H1 (cell line): ENCODE measurements around the gene ACOT7. TPM values are rescaled to one million over a fixed set of nuclear protein-coding genes. Genes with fewer than 3 reads are reported as not detected.

Experiments
- CTCF ChIA-PET: fragments of 300-600 bp; sonication (Branson Sonifier 250); formaldehyde crosslinking; loops from one replicate; lab custom pipeline; 2021; ENCODE audit not compliant: partially characterized antibody; lab: Charles Lee
- POLR2A ChIA-PET: fragments of 300-600 bp; sonication (Branson Sonifier 250); formaldehyde crosslinking; loops from one replicate; lab custom pipeline; 2021; ENCODE audit warnings: inconsistent platforms; ENCODE audit not compliant: partially characterized antibody; lab: Charles Lee
- DNase-seq, 2 experiments: peaks; one replicate each; pipeline versions ENCODE4 v3.0.0 to v3.0.0-alpha.2; 2010 to 2022; ENCODE audit warnings: low spot score in 2 of 2, low read depth in 1 of 2, mixed read lengths in 1 of 2
- FAIRE-seq: peaks from 2 replicates; lab custom pipeline; 2011; peaks lifted over from hg19 to GRCh38; lab: Jason Lieb, UNC
- H2AFZ ChIP-seq: 2 replicates; pipeline ENCODE4 v1.8.1; 2012; ENCODE audit warnings: low read length, inconsistent platforms
- H2AK5ac ChIP-seq: 2 replicates; pipeline ENCODE4 v1.6.1; 2013; ENCODE audit warnings: low read depth, low read length
- H2BK120ac ChIP-seq: replicated peaks from 2 replicates; pipeline ENCODE3; 2013; ENCODE audit warnings: low read depth, low read length, inconsistent platforms
- H2BK12ac ChIP-seq: 2 replicates; pipeline ENCODE4 v1.6.1; 2013; ENCODE audit warnings: low read depth, low read length
- H2BK15ac ChIP-seq: 2 replicates; pipeline ENCODE4 v1.6.1; 2013; ENCODE audit warnings: low read length
- H2BK20ac ChIP-seq: 2 replicates; pipeline ENCODE4 v1.6.1; 2013; ENCODE audit warnings: low read length
- H2BK5ac ChIP-seq: 2 replicates; pipeline ENCODE4 v1.6.1; 2013; ENCODE audit warnings: low read depth, low read length
- H3K14ac ChIP-seq: 2 replicates; pipeline ENCODE4 v1.6.1; 2013; ENCODE audit warnings: inconsistent platforms; ENCODE audit not compliant: insufficient read length
- H3K18ac ChIP-seq: 2 replicates; pipeline ENCODE4 v1.6.1; 2013; ENCODE audit warnings: low read length; ENCODE audit errors: extremely low read depth
- H3K23ac ChIP-seq: 2 replicates; pipeline ENCODE4 v1.6.1; 2013; ENCODE audit warnings: inconsistent platforms; ENCODE audit not compliant: insufficient read length
- H3K23me2 ChIP-seq: 2 replicates; pipeline ENCODE4 v1.6.1; 2013; ENCODE audit warnings: low read depth, low read length
- H3K27ac ChIP-seq: 2 replicates; pipeline ENCODE4 v1.6.1; 2011; ENCODE audit warnings: low read depth, low read length, inconsistent platforms
- H3K27me3 ChIP-seq, 4 experiments: replicated peaks in 1 of 4; 1 replicate in 1 of 4; 2 replicates in 3 of 4; pipeline versions ENCODE4 v1.6.1 to v1.8.1; 2011 to 2013; ENCODE audit warnings: low read length in 3 of 4, mild to moderate bottlenecking in 3 of 4, inconsistent platforms in 2 of 4, mixed read lengths in 2 of 4, moderate library complexity in 1 of 4; ENCODE audit not compliant: control insufficient read depth in 3 of 4, insufficient read depth in 3 of 4; ENCODE audit errors: extremely low read depth in 1 of 4
- H3K36me3 ChIP-seq, 4 experiments: 2 replicates each; pipeline versions ENCODE4 v1.6.1 to v1.8.1; 2011 to 2013; ENCODE audit warnings: mild to moderate bottlenecking in 4 of 4, low read length in 3 of 4, moderate library complexity in 2 of 4, control low read depth in 1 of 4, inconsistent platforms in 1 of 4; ENCODE audit not compliant: insufficient read depth in 4 of 4, control insufficient read depth in 2 of 4
- H3K4ac ChIP-seq: replicated peaks from 2 replicates; pipeline ENCODE3; 2013; ENCODE audit warnings: low read length, low read depth, mixed read lengths, inconsistent platforms; ENCODE audit not compliant: insufficient read length
- H3K4me1 ChIP-seq, 4 experiments: replicated peaks in 1 of 4; 1 replicate in 1 of 4; 2 replicates in 3 of 4; pipeline versions ENCODE4 v1.6.1 to v1.8.1; 2011 to 2013; ENCODE audit warnings: low read length in 3 of 4, inconsistent platforms in 2 of 4, mixed read lengths in 1 of 4; ENCODE audit not compliant: insufficient read depth in 4 of 4, control insufficient read depth in 3 of 4
- H3K4me2 ChIP-seq, 2 experiments: 2 replicates each; pipeline versions ENCODE4 v1.6.1 to v1.8.1; 2011 to 2013; ENCODE audit warnings: low read depth in 2 of 2, low read length in 2 of 2, control low read depth in 1 of 2, inconsistent platforms in 1 of 2, mild to moderate bottlenecking in 1 of 2; ENCODE audit not compliant: insufficient read depth in 1 of 2
- H3K4me3 ChIP-seq, 4 experiments: fragments of 200-600, 300-600 bp in 1 of 4; sonication (generic), shearing (Covaris generic), sonication (Bioruptor Twin) in 1 of 4; 2 replicates each; pipeline versions ENCODE4 v1.5.1 to v1.8.1; 2011 to 2016; ENCODE audit warnings: low read length in 4 of 4, low read depth in 3 of 4, control low read depth in 2 of 4, inconsistent platforms in 2 of 4, mild to moderate bottlenecking in 2 of 4, mixed read lengths in 1 of 4, moderate library complexity in 1 of 4; ENCODE audit not compliant: insufficient read depth in 2 of 4; ENCODE audit errors: extremely low read depth in 1 of 4
- H3K56ac ChIP-seq: replicated peaks from 2 replicates; pipeline ENCODE3; 2013; ENCODE audit warnings: low read depth, mild to moderate bottlenecking, mixed read lengths, low read length, inconsistent platforms; ENCODE audit not compliant: insufficient read length
- H3K79me1 ChIP-seq: 2 replicates; pipeline ENCODE4 v1.6.1; 2013; ENCODE audit warnings: low read depth, low read length, control low read depth
- H3K79me2 ChIP-seq, 2 experiments: 2 replicates each; pipeline versions ENCODE4 v1.6.1 to v1.8.1; 2012 to 2013; ENCODE audit warnings: low read length in 2 of 2, mild to moderate bottlenecking in 2 of 2, inconsistent platforms in 1 of 2; ENCODE audit not compliant: insufficient read depth in 2 of 2, control insufficient read depth in 1 of 2
- H3K9ac ChIP-seq, 4 experiments: replicated peaks in 1 of 4; 1 replicate in 1 of 4; 2 replicates in 3 of 4; pipeline versions ENCODE4 v1.6.1 to v1.8.1; 2011 to 2013; ENCODE audit warnings: low read depth in 3 of 4, low read length in 3 of 4, control low read depth in 2 of 4, mild to moderate bottlenecking in 2 of 4, moderate library complexity in 2 of 4, inconsistent platforms in 1 of 4; ENCODE audit errors: extremely low read depth in 1 of 4
- H3K9me3 ChIP-seq, 2 experiments: 2 replicates each; pipeline versions ENCODE4 v1.6.1 to v1.8.1; 2012 to 2013; ENCODE audit warnings: mild to moderate bottlenecking in 2 of 2, moderate library complexity in 2 of 2, control low read depth in 1 of 2, inconsistent platforms in 1 of 2, low read depth in 1 of 2, low read length in 1 of 2, mixed read lengths in 1 of 2; ENCODE audit not compliant: insufficient read depth in 2 of 2
- H4K20me1 ChIP-seq, 2 experiments: replicated peaks in 1 of 2; 2 replicates each; pipeline versions ENCODE3 to v1.8.1; 2011 to 2013; ENCODE audit warnings: inconsistent platforms in 2 of 2, low read length in 2 of 2, mild to moderate bottlenecking in 1 of 2; ENCODE audit not compliant: insufficient read depth in 2 of 2, control insufficient read depth in 1 of 2
- H4K5ac ChIP-seq: 2 replicates; pipeline ENCODE4 v1.6.1; 2013; ENCODE audit warnings: low read length, low read depth, mixed read lengths, inconsistent platforms; ENCODE audit not compliant: insufficient read length
- H4K8ac ChIP-seq: 2 replicates; pipeline ENCODE4 v1.8.0; 2013; ENCODE audit warnings: mild to moderate bottlenecking, moderate library complexity, low read length, inconsistent platforms; ENCODE audit not compliant: insufficient read depth; ENCODE audit errors: extremely low read depth
- H4K91ac ChIP-seq: replicated peaks from 2 replicates; pipeline ENCODE3; 2013; ENCODE audit warnings: low read length, mixed read lengths, inconsistent platforms; ENCODE audit not compliant: insufficient read length
- ASH2L ChIP-seq: fragments of 200-600, 300-600 bp; sonication (generic); IDR thresholded peaks from one replicate; pipeline ENCODE4 v1.7.1; 2017; ENCODE audit warnings: low read length
- BACH1 ChIP-seq: IDR thresholded peaks from 2 replicates; pipeline ENCODE4 v1.6.1; 2012; ENCODE audit warnings: low read length, improper control_type of control experiment
- CHD1 ChIP-seq: IDR thresholded peaks from 2 replicates; pipeline ENCODE4 v1.6.1; 2012; ENCODE audit warnings: low read depth, low read length, improper control_type of control experiment
- GTF2F1 ChIP-seq: IDR thresholded peaks from 2 replicates; pipeline ENCODE4 v1.6.1; 2012; ENCODE audit warnings: low read depth, low read length, improper control_type of control experiment, borderline replicate concordance
- KDM5A ChIP-seq: fragments of 200-600 bp; IDR thresholded peaks from 2 replicates; pipeline ENCODE4 v1.7.1; 2012; ENCODE audit warnings: mild to moderate bottlenecking, low read length, inconsistent platforms, mixed read lengths
- PHF8 ChIP-seq: fragments of 200-600 bp; sonication (generic); conservative IDR thresholded peaks from 2 replicates; pipeline ENCODE4 v1.7.1; 2012; ENCODE audit warnings: low read depth, mild to moderate bottlenecking, inconsistent platforms, low read length, moderate library complexity
- RAD21 ChIP-seq, 2 experiments: IDR thresholded peaks in 1 of 2; conservative IDR thresholded peaks in 1 of 2; 2 replicates each; pipeline ENCODE4 v1.6.1; 2011; ENCODE audit warnings: low read depth in 2 of 2, low read length in 2 of 2, improper control_type of control experiment in 1 of 2, inconsistent platforms in 1 of 2, mild to moderate bottlenecking in 1 of 2, moderate library complexity in 1 of 2
- SIRT6 ChIP-seq: IDR thresholded peaks from one replicate; pipeline ENCODE4 v1.7.1; 2012; ENCODE audit warnings: low read length, inconsistent platforms
- WGBS, 2 experiments: shearing (Covaris generic) in 1 of 2; methylation state at CpG; one replicate each; pipeline versions ENCODE4 v1.1.6 to v1.1.7; 2013 to 2015; ENCODE audit warnings: low lambda C conversion rate in 2 of 2, mixed read lengths in 2 of 2, inconsistent platforms in 1 of 2, low coverage in 1 of 2, missing lambda C conversion rate in 1 of 2; ENCODE audit not compliant: insufficient replicate concordance in 2 of 2, insufficient coverage in 1 of 2, insufficient read length in 1 of 2; ENCODE audit errors: extremely low coverage in 1 of 2, missing lambda C conversion rate in 1 of 2; 5-methylcytosine and 5-hydroxymethylcytosine counted together
- polyA plus RNA-seq, 7 experiments: library from polyadenylated mRNA; depleted of rRNA in 3 of 7; stranded (reverse) in 5 of 7; unstranded in 2 of 7; fragments of >200 nt in 5 of 7; fragments of 200-250 nt in 2 of 7; gene quantifications; 1 replicate in 5 of 7; 2 replicates in 1 of 7; 4 replicates in 1 of 7; pipeline versions ENCODE4 v1.2.1 to v1.2.3, GENCODE V29; 2011 to 2013; ENCODE audit warnings: missing spikeins in 2 of 7, mixed read lengths in 2 of 7
- total RNA-seq: library from RNA; stranded (reverse); fragmentation: NEBNext Ultra II Directional; extraction: Animal tissue kit (Norgen Biotek cat#: 25700); gene quantifications from 2 replicates; pipeline ENCODE4 v1.2.1, GENCODE V29; 2021

ACOT7 gene
- total and polyA plus RNA-seq, 2 of the 8 experiments (the other 6 are each of a cell fraction or from before 2014, with no cell fraction given), result 151 to 214 TPM

- CTCF ChIA-PET, result interaction anchor here (1.2 to 19.1 kb wide), 10 partner anchors 18 to 196 kb away, joined by 3 to 353 read pairs (median 5); partner anchors contain the start of genes RNF207 and RPL22
- peak overlapping the region; percentile 87 to 89 for H3K4me2 ChIP-seq
- H3K9ac ChIP-seq, result no peak overlapping the region
- no peak overlapping the region for H4K5ac ChIP-seq
- H2BK20ac ChIP-seq, result peak overlapping the region; percentile 72; the same call in 1 of the 2 replicates
- H4K91ac ChIP-seq, result peak overlapping the region; percentile 56
- H2BK5ac ChIP-seq, result no peak overlapping the region
- H2AFZ ChIP-seq, result no peak overlapping the region
- H3K27me3 ChIP-seq, result peaks cover 2 to 18% (median 10%) of the 10 kb centered on the region in 4 experiments; a peak in 6 of 7 replicates
- FAIRE-seq, result no peak
- H3K79me1 ChIP-seq, result no peaks in the 10 kb centered on the region
- no peak overlapping the region; the same call in 1 of the 2 replicates for H4K8ac ChIP-seq
- POLR2A ChIA-PET, result interaction anchor here (0.7 to 2.6 kb wide), 17 partner anchors 8 to 205 kb away, joined by 3 to 13 read pairs (median 4); partner anchors contain the start of genes GPR153, RNF207 and RPL22
- DNase-seq, result no peak
- H2BK120ac ChIP-seq, result peak overlapping the region; percentile 47
- H3K9me3 ChIP-seq, result no peaks in the 10 kb centered on the region
- H2AK5ac ChIP-seq, result peak overlapping the region; percentile 67; the same call in 1 of the 2 replicates
- H3K56ac ChIP-seq, result no peak overlapping the region
- TF ChIP-seq RAD21 (IDR thresholded peaks at IDR 0.05 in 1 of 2, conservative IDR thresholded peaks at IDR 0.05 in 1 of 2; ENCODE audit: low read depth in 2 of 2, low read length in 2 of 2) (no peak), SIRT6 (no peak), KDM5A (no peak), CHD1 (no peak), BACH1 (no peak), GTF2F1 (no peak), ASH2L (no peak), PHF8 (no peak)
- TF ChIP-seq, all 59 proteins: peak for 0
- 45% methylated on average over 20 of the region's 20 CpGs; no CpG with 5 or more reads in 1 of the 2 experiments for WGBS, 2 experiments
- no peak overlapping the region for H3K23ac ChIP-seq
- H2BK12ac ChIP-seq, result peak overlapping the region; percentile 99; the same call in 1 of the 2 replicates
- H3K27ac ChIP-seq, result no peak overlapping the region
- H3K4me3 ChIP-seq, result peak overlapping the region; percentile 18 to 91 (median 44); a peak in 7 of 8 replicates
- no peaks in the 10 kb centered on the region; a peak in 1 of 4 replicates for H3K79me2 ChIP-seq
- no peak overlapping the region for H3K14ac ChIP-seq
- peaks cover 16% of the 10 kb centered on the region; the same call in 1 of the 2 replicates for H3K23me2 ChIP-seq
- peak overlapping the region; percentile 79 for H3K4ac ChIP-seq
- peaks cover 18 to 42% (median 36%) of the 10 kb centered on the region in 4 experiments for H3K4me1 ChIP-seq
- H2BK15ac ChIP-seq, result peak overlapping the region; percentile 99; the same call in 1 of the 2 replicates
- peak overlapping the region; percentile 97 for H3K18ac ChIP-seq
- H4K20me1 ChIP-seq, result peaks cover 6 to 12% of the 10 kb centered on the region in 2 experiments
- H3K36me3 ChIP-seq, result no peaks in the 10 kb centered on the region
Measured at GRCh38 chr1:6243053-6243834, 150.3 kb downstream of the ACOT7 start.
